Measurements from ENCODE around the gene FLNB. TPM values are rescaled to one million over a fixed set of nuclear protein-coding genes. Genes with fewer than 3 reads are reported as not detected.

The FLNB gene
- total and polyA plus RNA-seq, 2 of the 8 experiments (the other 6 are each of a cell fraction or from before 2014, with no cell fraction given), result 72.3 to 118 TPM

DNA sequence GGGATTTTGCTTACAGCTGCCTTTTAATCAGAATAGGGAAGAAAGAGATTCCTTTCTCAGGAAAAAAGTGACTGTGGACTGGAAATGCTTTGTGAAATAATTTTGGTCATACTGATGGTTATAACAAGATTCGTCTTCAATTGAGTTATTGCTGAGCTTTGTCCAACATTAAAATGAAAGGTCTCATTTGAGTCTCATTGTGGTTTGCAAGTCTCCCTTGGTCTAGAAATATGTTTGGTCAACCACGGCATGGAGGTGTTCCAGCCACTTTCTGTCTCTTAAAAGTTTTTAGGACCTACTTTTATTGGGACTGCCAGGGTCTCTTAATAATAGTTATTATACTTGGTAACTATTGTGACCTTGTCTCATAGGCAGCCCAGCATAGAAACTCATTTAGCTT lies 15.3 kb downstream of the FLNB start:
- Histone ChIP-seq H3K9ac (replicated peaks in 1 of 4; ENCODE audit: extremely low read depth in 1 of 4, low read depth in 3 of 4, low read length in 3 of 4) (no peak overlapping the region), H2BK15ac (ENCODE audit: low read length) (no peak overlapping the region), H2AFZ (ENCODE audit: low read length) (no peak overlapping the region), H3K4me1 (replicated peaks in 1 of 4; ENCODE audit: control insufficient read depth in 3 of 4, insufficient read depth in 4 of 4, low read length in 3 of 4) (peaks cover 19 to 50% (median 39%) of the 10 kb centered on the region in 4 experiments), H2BK12ac (ENCODE audit: low read depth, low read length) (peak overlapping the region; percentile 93; the same call in 1 of the 2 replicates), H3K4ac (replicated peaks; ENCODE audit: insufficient read length, low read depth, low read length) (no peak overlapping the region), H3K9me3 (ENCODE audit: insufficient read depth in 2 of 2, low read depth in 1 of 2, low read length in 1 of 2) (no peaks in the 10 kb centered on the region), H3K36me3 (ENCODE audit: control insufficient read depth in 2 of 4, insufficient read depth in 4 of 4, low read length in 3 of 4) (no peaks in the 10 kb centered on the region), H3K79me2 (ENCODE audit: control insufficient read depth in 1 of 2, insufficient read depth in 2 of 2, low read length in 2 of 2) (peaks cover 3 to 89% of the 10 kb centered on the region in 2 experiments), H4K20me1 (replicated peaks in 1 of 2; ENCODE audit: control insufficient read depth in 1 of 2, insufficient read depth in 2 of 2, low read length in 2 of 2) (peaks cover 0 to 2% of the 10 kb centered on the region in 2 experiments), H3K4me2 (ENCODE audit: insufficient read depth in 1 of 2, low read depth in 2 of 2, low read length in 2 of 2) (no peak overlapping the region), H4K8ac (ENCODE audit: extremely low read depth, insufficient read depth, low read length) (no peak overlapping the region), H3K23me2 (ENCODE audit: low read depth, low read length) (no peaks in the 10 kb centered on the region), H2BK120ac (replicated peaks; ENCODE audit: low read depth, low read length) (no peak overlapping the region), H2BK20ac (ENCODE audit: low read length) (no peak overlapping the region), H3K56ac (replicated peaks; ENCODE audit: insufficient read length, low read depth, low read length) (no peak overlapping the region), H3K18ac (ENCODE audit: extremely low read depth, low read length) (no peak overlapping the region), H3K27me3 (replicated peaks in 1 of 4; ENCODE audit: control insufficient read depth in 3 of 4, extremely low read depth in 1 of 4, insufficient read depth in 3 of 4, low read length in 3 of 4) (no peaks in the 10 kb centered on the region), H4K91ac (replicated peaks; ENCODE audit: insufficient read length, low read length) (no peak overlapping the region), H3K27ac (ENCODE audit: low read depth, low read length) (no peak overlapping the region), H3K14ac (ENCODE audit: insufficient read length) (no peak overlapping the region), H3K4me3 (ENCODE audit: extremely low read depth in 1 of 4, insufficient read depth in 2 of 4, low read depth in 3 of 4, low read length in 4 of 4) (no peak overlapping the region), H2BK5ac (ENCODE audit: low read depth, low read length) (no peak overlapping the region), H2AK5ac (ENCODE audit: low read depth, low read length) (peak overlapping the region; percentile 82; the same call in 1 of the 2 replicates), H3K79me1 (ENCODE audit: low read depth, low read length) (peaks cover 18% of the 10 kb centered on the region), H4K5ac (ENCODE audit: insufficient read length, low read depth, low read length) (no peak overlapping the region), H3K23ac (ENCODE audit: insufficient read length) (no peak overlapping the region)
- CTCF ChIA-PET (ENCODE audit: partially characterized antibody), result interaction anchor here (0.6 to 1.4 kb wide), 5 partner anchors 9 to 56 kb away, joined by 3 to 4 read pairs (median 3); no protein-coding TSS in a partner anchor
- DNase-seq (ENCODE audit: low read depth in 1 of 2, low spot score in 2 of 2) (no peak), FAIRE-seq (no peak)
- WGBS, 2 experiments (ENCODE audit: extremely low coverage in 1 of 2, insufficient coverage in 1 of 2, insufficient read length in 1 of 2, insufficient replicate concordance in 2 of 2, low coverage in 1 of 2, low lambda C conversion rate in 2 of 2, missing lambda C conversion rate in 1 of 2), result 84% methylated on average over 2 of the region's 2 CpGs; no CpG with 5 or more reads in 1 of the 2 experiments
- POLR2A ChIA-PET (ENCODE audit: partially characterized antibody), result interaction anchor here (3.4 to 4.6 kb wide), 2 partner anchors 11 to 16 kb away, joined by 12 to 23 read pairs; no protein-coding TSS in a partner anchor
- no peak for TF ChIP-seq ZNF274 (IDR thresholded peaks at IDR 0.05; ENCODE audit: borderline replicate concordance, extremely low read depth, low read length)
- TF ChIP-seq CREB1 (IDR thresholded peaks at IDR 0.05), result no peak
- no peak for TF ChIP-seq BCL11A (IDR thresholded peaks at IDR 0.05; ENCODE audit: low read depth in 2 of 2, low read length in 2 of 2)
- TF ChIP-seq CBX8 (IDR thresholded peaks at IDR 0.05; ENCODE audit: borderline replicate concordance, low read depth, low read length), result no peak
- TF ChIP-seq, protein P1, sequence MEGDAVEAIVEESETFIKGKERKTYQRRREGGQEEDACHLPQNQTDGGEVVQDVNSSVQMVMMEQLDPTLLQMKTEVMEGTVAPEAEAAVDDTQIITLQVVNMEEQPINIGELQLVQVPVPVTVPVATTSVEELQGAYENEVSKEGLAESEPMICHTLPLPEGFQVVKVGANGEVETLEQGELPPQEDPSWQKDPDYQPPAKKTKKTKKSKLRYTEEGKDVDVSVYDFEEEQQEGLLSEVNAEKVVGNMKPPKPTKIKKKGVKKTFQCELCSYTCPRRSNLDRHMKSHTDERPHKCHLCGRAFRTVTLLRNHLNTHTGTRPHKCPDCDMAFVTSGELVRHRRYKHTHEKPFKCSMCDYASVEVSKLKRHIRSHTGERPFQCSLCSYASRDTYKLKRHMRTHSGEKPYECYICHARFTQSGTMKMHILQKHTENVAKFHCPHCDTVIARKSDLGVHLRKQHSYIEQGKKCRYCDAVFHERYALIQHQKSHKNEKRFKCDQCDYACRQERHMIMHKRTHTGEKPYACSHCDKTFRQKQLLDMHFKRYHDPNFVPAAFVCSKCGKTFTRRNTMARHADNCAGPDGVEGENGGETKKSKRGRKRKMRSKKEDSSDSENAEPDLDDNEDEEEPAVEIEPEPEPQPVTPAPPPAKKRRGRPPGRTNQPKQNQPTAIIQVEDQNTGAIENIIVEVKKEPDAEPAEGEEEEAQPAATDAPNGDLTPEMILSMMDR (IDR thresholded peaks at IDR 0.05; ENCODE audit: control extremely low read depth in 1 of 3, insufficient read depth in 1 of 3, low read depth in 1 of 3, low read length in 3 of 3), result no peak
- no peak for TF ChIP-seq SIRT6 (IDR thresholded peaks at IDR 0.05; ENCODE audit: low read length)
- no peak for TF ChIP-seq JUND (IDR thresholded peaks at IDR 0.05; ENCODE audit: low read length)
- TF ChIP-seq GABPA (IDR thresholded peaks at IDR 0.05; ENCODE audit: borderline replicate concordance, insufficient read depth, low read length), result no peak
- no peak for TF ChIP-seq RAD21 (IDR thresholded peaks at IDR 0.05 in 1 of 2, conservative IDR thresholded peaks at IDR 0.05 in 1 of 2; ENCODE audit: low read depth in 2 of 2, low read length in 2 of 2)
- TF ChIP-seq BRCA1 (IDR thresholded peaks at IDR 0.05; ENCODE audit: low read depth, low read length), result no peak
- no peak for TF ChIP-seq FOSL1 (IDR thresholded peaks at IDR 0.05; ENCODE audit: insufficient read depth, low read depth, low read length)
